ENCODE measurements around the gene HUWE1.

Gene HUWE1

GRCh38 chrX:53621418-53621986 lies 65.0 kb downstream of the HUWE1 start:
- DNase-seq (ENCODE audit: extremely low read depth, low read depth), result no peak
- TF ChIP-seq, protein P1, sequence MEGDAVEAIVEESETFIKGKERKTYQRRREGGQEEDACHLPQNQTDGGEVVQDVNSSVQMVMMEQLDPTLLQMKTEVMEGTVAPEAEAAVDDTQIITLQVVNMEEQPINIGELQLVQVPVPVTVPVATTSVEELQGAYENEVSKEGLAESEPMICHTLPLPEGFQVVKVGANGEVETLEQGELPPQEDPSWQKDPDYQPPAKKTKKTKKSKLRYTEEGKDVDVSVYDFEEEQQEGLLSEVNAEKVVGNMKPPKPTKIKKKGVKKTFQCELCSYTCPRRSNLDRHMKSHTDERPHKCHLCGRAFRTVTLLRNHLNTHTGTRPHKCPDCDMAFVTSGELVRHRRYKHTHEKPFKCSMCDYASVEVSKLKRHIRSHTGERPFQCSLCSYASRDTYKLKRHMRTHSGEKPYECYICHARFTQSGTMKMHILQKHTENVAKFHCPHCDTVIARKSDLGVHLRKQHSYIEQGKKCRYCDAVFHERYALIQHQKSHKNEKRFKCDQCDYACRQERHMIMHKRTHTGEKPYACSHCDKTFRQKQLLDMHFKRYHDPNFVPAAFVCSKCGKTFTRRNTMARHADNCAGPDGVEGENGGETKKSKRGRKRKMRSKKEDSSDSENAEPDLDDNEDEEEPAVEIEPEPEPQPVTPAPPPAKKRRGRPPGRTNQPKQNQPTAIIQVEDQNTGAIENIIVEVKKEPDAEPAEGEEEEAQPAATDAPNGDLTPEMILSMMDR (IDR thresholded peaks at IDR 0.05; ENCODE audit: low read depth, low read length, missing control alignments), result no peak

DNA sequence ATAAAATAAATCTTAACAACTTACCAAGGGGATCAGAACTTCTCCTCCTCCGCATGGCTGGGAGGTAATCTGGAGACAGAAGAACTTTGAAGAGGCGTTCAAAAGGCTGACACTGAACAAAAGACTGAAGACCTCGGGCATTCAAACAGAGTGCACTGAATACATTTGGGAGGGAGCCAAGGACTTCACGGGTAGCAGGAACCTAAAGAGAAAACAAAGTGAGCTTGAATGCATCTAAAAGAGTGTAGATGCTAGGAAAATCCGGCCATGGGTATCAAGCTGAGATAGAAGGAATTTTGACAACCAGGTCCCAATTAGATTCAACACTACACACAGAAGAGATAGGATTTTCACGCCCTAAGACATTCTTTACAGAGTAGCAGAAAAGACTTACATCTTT lies 69.6 kb downstream of the HUWE1 start:
- no peak for DNase-seq (ENCODE audit: extremely low read depth, low read depth)
- H3K4me3 ChIP-seq (replicated peaks; ENCODE audit: low read depth, low read length), result no peak overlapping the region
- TF ChIP-seq, protein P1 (IDR thresholded peaks at IDR 0.05; ENCODE audit: low read depth, low read length, missing control alignments), result no peak

More at GRCh38 chrX:53621418-53621986, 65.0 kb downstream of the HUWE1 start:
- H3K4me3 ChIP-seq (replicated peaks; ENCODE audit: low read depth, low read length), result no peak overlapping the region

DNA sequence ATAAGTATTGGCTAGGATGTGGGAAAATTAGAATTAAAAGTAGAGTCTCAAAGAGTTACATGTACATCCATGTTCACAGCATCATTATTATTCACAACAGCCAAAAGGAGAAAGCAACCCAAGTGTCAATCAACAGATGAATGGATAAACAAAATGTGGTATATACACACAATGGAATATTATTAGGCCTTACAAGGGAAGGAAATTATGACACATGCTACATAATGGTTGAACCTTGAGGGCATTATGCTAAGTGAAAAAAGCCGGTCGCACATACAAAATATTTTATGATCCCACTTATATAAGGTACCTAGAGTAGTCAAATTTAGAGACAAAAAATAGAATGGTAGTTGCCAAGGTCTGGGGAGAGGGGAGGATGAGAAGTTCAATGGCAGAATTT lies 80.1 kb downstream of the HUWE1 start:
- no peak overlapping the region for H3K4me3 ChIP-seq (replicated peaks; ENCODE audit: low read depth, low read length)
- TF ChIP-seq, protein P1 (IDR thresholded peaks at IDR 0.05; ENCODE audit: low read depth, low read length, missing control alignments), result no peak
- no peak for DNase-seq (ENCODE audit: extremely low read depth, low read depth)

- H3K4me3 ChIP-seq (replicated peaks; ENCODE audit: low read depth, low read length), result no peak overlapping the region
- no peak for DNase-seq (ENCODE audit: extremely low read depth, low read depth)
- TF ChIP-seq, protein P1 (IDR thresholded peaks at IDR 0.05; ENCODE audit: low read depth, low read length, missing control alignments), result no peak
Observed at GRCh38 chrX:53605004-53605403, 81.5 kb downstream of the HUWE1 start.

DNA sequence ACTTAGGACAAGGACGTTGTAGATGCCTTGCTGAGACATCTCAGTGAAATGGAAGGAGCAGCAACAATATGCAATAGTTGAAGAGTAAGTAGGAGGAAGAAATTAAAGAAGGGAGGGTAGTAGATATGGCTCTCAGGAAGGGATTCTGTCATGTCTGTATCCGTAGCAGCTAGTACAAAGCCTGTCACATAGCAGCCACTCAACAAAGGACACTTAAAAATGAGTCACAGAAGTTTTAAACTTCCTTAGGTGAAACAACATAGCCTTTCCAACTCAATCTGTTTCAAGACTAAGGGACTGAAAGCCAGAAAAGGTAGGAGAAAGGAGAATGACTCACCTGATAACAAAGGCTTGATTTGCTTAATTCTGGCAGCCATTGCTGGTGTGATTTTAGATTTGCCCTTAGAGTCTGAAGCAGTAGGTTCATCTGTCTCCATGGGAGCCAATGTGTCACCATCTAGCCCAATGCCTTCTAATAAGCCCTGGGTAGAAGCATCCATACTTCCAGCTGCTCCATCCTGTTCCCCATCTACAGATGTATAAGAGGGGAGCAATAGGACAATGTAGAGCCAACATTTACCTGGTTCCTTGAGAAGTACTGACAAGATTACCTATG lies 86.6 kb downstream of the HUWE1 start:
- DNase-seq (ENCODE audit: extremely low read depth, low read depth), result no peak
- TF ChIP-seq, protein P1 (IDR thresholded peaks at IDR 0.05; ENCODE audit: low read depth, low read length, missing control alignments), result no peak
- no peak overlapping the region for H3K4me3 ChIP-seq (replicated peaks; ENCODE audit: low read depth, low read length)

DNA sequence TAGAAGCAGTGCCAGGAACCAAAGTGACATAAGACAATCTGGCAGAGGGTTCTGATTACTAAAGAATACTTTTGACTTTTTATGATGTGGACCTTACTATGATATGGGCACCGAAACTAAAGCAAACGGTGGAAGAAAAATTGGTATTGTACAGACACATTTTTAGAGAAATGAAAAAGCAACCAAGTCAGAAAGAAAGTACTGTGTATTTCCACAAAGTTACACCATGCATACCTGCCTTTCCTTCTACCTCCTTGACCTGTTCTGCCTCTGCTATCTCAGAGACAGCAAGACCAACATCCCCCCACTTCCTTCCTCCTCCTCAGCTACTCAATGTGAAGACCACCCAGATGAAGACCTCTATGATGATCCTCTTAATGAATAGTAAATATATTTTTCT lies 88.3 kb downstream of the HUWE1 start:
- no peak overlapping the region for H3K4me3 ChIP-seq (replicated peaks; ENCODE audit: low read depth, low read length)
- TF ChIP-seq, protein P1 (IDR thresholded peaks at IDR 0.05; ENCODE audit: low read depth, low read length, missing control alignments), result no peak
- no peak for DNase-seq (ENCODE audit: extremely low read depth, low read depth)
